ENCODE data around the gene LIN52. TPM values are rescaled to one million over a fixed set of nuclear protein-coding genes. Genes with fewer than 3 reads are reported as not detected.

The LIN52 gene
- total and polyA plus RNA-seq, 2 of the 8 experiments (the other 6 are each of a cell fraction or from before 2014, with no cell fraction given) = 6.8 to 11.6 TPM

- TF ChIP-seq KDM4A (IDR thresholded peaks at IDR 0.05; ENCODE audit: low read depth, low read length, severe bottlenecking) = peak; percentile 35
- TF ChIP-seq TCF12 (IDR thresholded peaks at IDR 0.05; ENCODE audit: low read depth, low read length) = no peak
- TF ChIP-seq EZH2 (IDR thresholded peaks at IDR 0.05; ENCODE audit: low read depth, low read length, severe bottlenecking) = peak; percentile 95
- no peak for TF ChIP-seq HDAC2 (IDR thresholded peaks at IDR 0.05; ENCODE audit: borderline replicate concordance in 1 of 2, low read depth in 2 of 2, low read length in 2 of 2)
- peak; percentile 93 for TF ChIP-seq SUZ12 (IDR thresholded peaks at IDR 0.05; ENCODE audit: low read length)
- TF ChIP-seq PHF8 (conservative IDR thresholded peaks at IDR 0.05; ENCODE audit: low read depth, low read length) = peak; percentile 30; the same call in 1 of the 2 replicates
- TF ChIP-seq USF2 (IDR thresholded peaks at IDR 0.05; ENCODE audit: low read length) = no peak
- 0 out of 2 replicates have a peak, but pooled peaks have one; percentile 6 for TF ChIP-seq SP1 (IDR thresholded peaks at IDR 0.05; ENCODE audit: low read depth, low read length)
- TF ChIP-seq SRF (IDR thresholded peaks at IDR 0.05; ENCODE audit: low read depth, low read length) = no peak
- TF ChIP-seq CBX8 (IDR thresholded peaks at IDR 0.05; ENCODE audit: borderline replicate concordance, low read depth, low read length) = peak; percentile 96
- no peak for TF ChIP-seq ASH2L (IDR thresholded peaks at IDR 0.05; ENCODE audit: low read length)
- TF ChIP-seq POLR2A (IDR thresholded peaks at IDR 0.05; ENCODE audit: control extremely low read depth in 1 of 2, low read depth in 2 of 2, low read length in 2 of 2) = no peak
- no peak for TF ChIP-seq CHD2 (IDR thresholded peaks at IDR 0.05; ENCODE audit: low read length)
Measured at GRCh38 chr14:74240794-74241651, 156.3 kb downstream of the LIN52 start (continued).

Measured in H1 (cell line).